Fibroblast of skin of back (primary cell): ENCODE results near the gene SPAG17. TPM values are rescaled to one million over a fixed set of nuclear protein-coding genes. Genes with fewer than 3 reads are reported as not detected.
A peak's percentile ranks its signal among the peaks of the same experiment; 100 is the strongest.

ENCODE experiments used
- DNase-seq: peaks from one replicate; pipeline ENCODE4 v3.0.0-alpha.2; 2013
- polyA plus RNA-seq, 2 experiments: library from polyadenylated mRNA; unstranded; fragments of 120-200 nt; gene quantifications; one replicate each; pipeline ENCODE4 v1.2.1, GENCODE V29; 2013; ENCODE audit not compliant: insufficient read length in 2 of 2

SPAG17 gene
- polyA plus RNA-seq (2013, experiment 1 of 2; ENCODE audit: insufficient read length): not detected
- polyA plus RNA-seq (2013, experiment 2 of 2; ENCODE audit: insufficient read length): 0.43 TPM

DNA sequence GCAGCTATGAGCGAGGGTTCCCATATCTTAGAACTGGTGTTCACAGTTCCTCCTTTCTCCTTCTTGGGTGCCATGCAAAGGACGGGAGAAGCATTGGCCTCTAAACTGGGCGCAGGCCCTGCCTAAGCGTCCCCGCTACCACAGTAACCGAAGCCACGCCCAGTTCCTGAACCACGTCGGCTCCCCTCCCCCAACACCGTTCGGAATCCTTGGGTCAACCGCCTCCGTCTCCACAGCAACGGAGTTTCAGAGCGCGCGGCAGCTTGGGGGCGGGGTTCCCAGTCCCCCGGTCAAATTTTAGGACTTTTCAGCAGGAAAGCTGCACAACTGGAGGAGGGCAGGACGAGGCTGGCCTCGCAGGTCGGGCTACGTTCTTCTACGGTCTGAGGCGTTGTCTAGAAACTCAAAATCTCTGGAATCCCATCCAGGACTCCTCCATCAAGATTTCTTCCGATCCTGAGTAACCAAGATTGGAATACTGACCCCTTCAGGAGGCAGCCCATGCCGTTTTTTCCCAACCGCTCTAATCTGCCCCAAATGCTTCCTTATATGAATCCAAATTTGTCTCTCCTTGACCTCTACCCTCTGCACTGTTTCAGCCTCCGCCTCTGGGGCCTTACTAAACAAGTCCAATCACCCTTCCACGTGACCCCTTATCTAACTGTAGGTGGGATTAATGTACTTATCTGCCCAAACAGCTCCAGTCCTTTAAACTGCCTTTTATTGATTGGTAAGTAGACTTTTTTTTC, at the start of gene SPAG17:
Gene SPAG17 (minus strand): TSS at position 145 of the 749 bp plus-strand sequence. CDS start 71 bp downstream, at position 74.
- DNase-seq: peak; percentile 66

DNA sequence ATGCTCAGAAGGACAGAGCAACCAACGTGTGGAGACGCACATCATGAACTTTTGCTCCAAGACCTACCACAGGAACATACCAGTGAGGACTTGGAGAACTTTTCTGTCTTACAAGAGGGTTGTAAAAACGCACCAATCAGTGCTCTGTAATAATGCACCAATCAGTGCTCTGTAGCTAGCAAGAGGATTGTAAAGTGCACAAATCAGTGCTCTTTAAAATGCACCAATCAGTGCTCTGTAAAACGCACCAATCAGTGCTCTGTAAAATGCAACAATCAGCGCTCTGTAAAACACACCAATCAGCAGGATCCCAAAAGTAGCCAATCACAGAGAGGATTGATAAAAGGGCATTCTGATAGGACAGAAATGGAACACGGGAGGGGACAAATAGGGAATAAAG, 40.4 kb upstream of the SPAG17 start:
- DNase-seq: no peak

- DNase-seq: peak; percentile 51
Observed at GRCh38 chr1:118223426-118223825, 38.4 kb upstream of the SPAG17 start.

DNA sequence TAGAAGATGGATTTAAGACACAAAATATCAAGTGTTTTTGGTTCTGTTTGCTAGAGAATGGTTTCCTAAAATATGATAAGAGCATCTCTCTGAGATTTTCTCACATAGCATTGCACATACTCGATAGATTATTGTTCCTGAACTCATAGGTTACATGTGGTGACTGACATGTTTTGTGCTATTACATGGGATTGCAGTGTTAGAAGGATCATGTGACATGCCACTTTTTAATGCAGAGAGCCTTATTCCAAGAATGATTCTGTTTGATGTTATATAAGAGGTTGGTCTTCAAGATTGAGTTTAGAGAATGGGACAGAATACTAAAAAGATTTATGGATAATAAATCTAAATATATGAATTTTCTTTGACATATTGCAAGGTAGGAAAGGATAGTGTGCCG, 34.4 kb upstream of the SPAG17 start:
- no peak for DNase-seq

DNA sequence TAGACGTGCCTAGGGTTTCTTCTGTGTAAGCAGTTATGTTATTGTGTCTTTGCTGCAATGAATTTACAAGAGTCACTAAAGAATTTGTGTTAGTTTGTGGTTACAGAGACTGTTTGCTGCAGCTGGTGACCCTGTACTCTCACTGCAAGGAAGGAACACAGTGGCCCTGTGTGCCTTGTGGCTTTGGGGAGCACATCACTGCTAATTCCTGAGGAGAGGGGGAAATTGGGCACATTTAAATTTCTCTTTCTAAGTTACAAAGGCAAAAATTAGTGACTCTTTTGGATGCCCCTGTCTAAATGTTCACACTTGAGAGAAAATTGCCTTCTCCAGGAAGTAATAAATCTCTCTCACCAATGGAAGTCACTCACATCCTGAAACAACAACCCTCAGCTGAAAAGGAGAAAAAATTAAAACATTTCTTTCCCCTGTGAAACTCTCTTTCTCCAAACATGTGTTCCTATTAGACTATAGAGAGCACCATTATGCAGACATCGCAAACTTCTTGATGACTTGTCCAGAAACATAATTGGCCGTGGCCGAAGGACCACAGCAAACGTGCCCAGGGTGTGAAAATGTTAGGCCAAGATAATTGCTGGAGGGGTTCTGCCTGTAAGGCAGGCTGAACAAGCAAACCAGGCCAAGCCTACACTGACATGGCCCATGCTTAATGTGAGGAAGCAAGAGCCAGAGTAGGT, 32.3 kb upstream of the SPAG17 start:
- DNase-seq: no peak

GRCh38 chr1:118214866-118215265, 29.8 kb upstream of the SPAG17 start:
- DNase-seq: no peak

GRCh38 chr1:118210723-118211110, 25.7 kb upstream of the SPAG17 start:
- no peak for DNase-seq

- no peak for DNase-seq
Observed at GRCh38 chr1:118210051-118210722, 25.2 kb upstream of the SPAG17 start.

DNA sequence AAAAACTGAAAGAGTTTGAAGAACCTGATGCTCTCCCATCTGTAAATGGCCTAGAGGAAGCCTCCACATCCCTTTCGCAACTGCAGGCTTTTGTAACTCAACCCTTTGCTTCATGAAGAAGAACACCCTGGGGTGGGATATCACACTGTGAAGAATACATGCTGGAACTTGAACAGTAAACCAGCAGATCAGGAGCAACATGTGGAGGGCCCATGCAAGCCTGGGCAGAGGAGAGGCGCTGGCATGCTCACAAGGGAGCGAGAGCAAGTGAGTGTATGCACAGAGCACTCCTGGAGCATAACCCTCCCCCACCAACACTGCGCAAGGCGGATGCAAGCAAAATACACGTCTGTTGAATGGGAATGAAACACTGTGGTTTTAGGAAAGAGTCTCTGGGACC, 24.6 kb upstream of the SPAG17 start:
- DNase-seq: no peak

DNA sequence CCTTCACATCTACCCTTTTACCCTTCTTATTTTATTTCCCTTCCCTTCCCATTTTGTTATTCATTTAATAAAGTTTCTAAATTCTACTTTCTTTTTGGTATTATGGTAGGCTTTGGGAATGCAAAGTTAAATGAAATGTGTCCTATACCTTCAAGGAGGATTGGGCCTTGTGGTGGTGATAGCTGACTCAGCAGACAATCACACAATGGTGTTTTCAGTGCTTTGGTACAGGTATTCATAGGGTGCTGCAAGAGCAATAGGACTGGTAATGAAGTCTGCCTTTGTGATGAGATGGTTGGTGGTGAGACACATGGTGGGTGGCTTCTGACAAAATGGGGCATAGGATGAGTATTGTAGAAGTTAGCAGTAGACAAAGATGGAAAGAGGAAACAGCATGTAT, 21.9 kb upstream of the SPAG17 start:
- DNase-seq: no peak

DNA sequence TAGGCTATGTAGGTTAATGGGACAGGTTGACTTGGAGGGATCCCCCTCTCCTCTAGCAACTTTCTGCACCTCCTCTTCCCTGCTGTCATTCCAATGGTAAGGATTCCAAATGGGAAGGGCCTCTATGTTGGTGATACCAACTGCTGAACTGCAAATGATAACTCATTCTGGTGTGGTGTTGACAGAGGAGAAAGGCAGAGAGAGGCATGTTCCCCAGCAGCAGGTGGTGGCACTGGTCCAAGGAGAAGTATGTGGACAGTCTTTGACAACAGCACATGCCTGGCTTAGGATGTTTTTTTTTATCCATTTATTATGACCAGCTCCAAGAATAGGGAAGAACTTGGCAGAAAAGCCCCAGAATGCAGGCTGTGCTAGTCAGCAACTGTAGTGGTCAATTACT, 19.6 kb upstream of the SPAG17 start:
- peak; percentile 30 for DNase-seq

DNA sequence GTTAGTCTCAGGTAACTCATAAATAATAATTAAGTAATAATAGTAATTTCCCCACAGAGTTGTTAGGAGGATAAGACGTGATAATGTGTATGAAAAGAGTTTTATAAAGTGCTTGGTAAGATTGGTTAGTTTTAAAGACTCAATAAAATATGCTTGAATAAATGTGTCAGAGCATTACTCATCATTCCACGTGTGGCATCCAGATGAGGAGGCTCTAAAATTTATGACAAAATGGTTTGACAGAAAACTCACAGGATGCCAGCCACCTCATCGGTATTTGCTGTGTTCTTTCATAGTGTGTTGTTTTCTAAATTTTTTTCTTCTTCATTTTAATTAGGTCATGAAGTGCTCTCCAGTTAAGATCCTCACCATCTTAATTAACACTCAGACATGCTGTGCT, 19.1 kb upstream of the SPAG17 start:
- DNase-seq: peak; percentile 38

DNA sequence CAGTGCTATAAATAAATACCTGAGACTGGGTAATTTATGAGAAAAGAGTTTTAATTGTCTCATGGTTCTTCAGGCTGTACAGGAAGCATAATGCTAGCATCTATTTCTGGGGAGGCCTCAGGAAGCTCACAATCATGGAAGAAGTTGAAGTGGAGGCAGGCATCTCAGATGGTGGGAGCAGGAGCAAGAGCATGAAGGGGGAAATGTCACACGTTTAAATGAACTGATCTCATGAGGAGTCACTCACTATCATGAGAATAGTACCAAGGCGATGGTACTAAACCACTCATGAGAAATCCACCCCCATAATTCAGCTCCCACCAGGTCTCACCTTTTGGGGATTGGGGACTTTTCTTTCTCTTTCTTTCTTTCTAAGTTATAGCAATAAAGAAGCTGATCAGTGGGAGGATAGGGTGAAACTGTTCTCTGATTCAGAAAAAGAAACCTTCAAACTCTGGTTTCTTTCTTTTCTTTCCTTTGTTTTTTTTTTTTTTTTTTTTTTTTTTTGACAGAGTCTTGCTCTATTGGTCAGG, 17.1 kb upstream of the SPAG17 start:
- DNase-seq: no peak

DNA sequence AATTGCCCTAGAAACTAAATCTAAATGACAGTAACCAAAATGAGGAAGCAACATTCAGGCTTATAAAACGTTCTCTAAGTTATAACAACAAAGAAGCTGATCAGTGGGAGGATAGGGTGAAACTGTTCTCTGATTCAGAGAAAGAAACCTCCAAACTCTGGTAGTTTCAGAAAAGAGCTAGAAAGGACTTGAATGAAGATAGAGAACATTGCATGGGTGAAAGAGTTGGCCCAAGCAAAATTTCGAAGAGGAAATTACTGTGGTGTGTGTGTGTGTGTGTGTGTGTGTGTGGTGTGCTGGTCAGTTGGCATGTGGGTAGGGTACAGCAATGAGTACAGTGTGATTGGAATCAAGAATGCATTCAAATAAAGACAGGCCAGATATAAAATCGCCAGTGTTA, 16.5 kb upstream of the SPAG17 start:
- DNase-seq: no peak

GRCh38 chr1:118200836-118201235, 15.8 kb upstream of the SPAG17 start:
- DNase-seq: no peak

DNA sequence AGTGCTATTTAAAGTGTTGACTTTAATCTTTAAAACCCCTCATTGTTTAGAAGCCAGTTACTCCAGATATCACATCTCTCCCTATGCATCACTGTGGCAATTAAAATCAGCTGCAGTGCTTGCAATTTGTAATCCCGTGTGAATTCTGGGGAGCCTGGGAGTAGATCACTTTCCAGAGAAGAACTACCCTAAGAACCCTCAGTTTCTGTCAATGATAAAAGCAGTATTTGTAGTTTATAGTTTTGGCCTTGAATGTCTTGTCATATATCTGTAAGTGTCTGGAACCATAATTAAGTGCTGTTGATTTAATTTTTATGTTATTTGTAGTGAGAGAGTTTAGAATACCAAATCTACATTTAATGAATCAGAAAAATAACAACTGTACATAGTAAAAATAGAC, 5.5 kb upstream of the SPAG17 start:
- no peak for DNase-seq

GRCh38 chr1:118189564-118189963, 4.5 kb upstream of the SPAG17 start:
- no peak for DNase-seq

GRCh38 chr1:118188411-118188810, 3.4 kb upstream of the SPAG17 start:
- DNase-seq: no peak

- DNase-seq: no peak
Observed at GRCh38 chr1:118186026-118186425, 998 bp upstream of the SPAG17 start.

- no peak for DNase-seq
Observed at GRCh38 chr1:118184739-118185083, 317 bp downstream of the SPAG17 start.

DNA sequence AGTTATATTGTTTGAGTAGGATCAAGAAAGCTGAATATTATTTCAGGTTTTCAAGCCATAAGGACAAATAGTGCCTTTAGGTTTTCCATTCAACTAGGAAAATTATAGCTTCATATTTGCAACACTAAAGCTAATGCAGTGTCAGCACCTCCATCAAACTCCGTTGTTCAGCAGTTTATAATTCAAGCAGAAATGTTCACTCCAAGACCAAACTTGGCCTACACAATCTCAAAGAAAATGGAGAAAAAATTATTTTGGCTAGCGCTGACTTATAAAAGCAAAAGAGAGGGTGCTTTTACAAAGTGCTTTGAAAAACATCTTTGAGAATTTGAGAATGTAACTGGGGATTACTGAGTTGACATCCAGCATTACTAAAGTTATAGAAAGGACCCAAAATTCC, 1.4 kb downstream of the SPAG17 start:
- DNase-seq: no peak

DNA sequence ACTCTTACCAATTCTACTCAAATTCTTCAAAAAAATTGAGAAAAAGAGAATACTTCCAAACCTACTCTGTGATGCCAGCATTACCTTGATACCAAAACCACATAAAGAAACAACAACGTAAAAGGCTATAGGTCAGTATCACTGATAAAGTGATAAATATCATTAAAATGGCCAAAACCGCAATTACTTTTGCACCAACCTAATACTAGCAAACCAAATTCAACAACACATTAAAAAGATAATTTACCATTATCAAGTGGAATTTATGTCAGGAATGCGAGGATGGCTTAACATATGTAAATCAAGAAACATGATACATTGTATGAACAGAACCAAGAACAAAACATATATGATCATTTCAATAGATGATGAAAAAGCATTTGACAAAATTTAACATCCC, 7.0 kb downstream of the SPAG17 start:
- no peak for DNase-seq

- no peak for DNase-seq
Observed at GRCh38 chr1:118169016-118169415, 16.0 kb downstream of the SPAG17 start.
